Adipose tissue (tissue), 3 donors: ENCODE measurements around the gene SYT1. TPM values are rescaled to one million over a fixed set of nuclear protein-coding genes. Genes with fewer than 3 reads are reported as not detected.
"Not testable (repeated sequence)": the region's sequence is repeated elsewhere in the genome, so short reads cannot be mapped to it uniquely, and the experiment has no call there.

Experiments
- H3K27ac ChIP-seq: one replicate; pipeline ENCODE4 v1.5.1; 2013; ENCODE audit warnings: low read depth, low read length
- WGBS, 3 donors: extraction: QIAGEN DNeasy Blood & Tissue Kit; methylation state at CpG; one replicate each; pipeline ENCODE4 v1.1.7; 2013; 5-methylcytosine and 5-hydroxymethylcytosine counted together
- polyA plus RNA-seq, 3 donors: library from polyadenylated mRNA; stranded (reverse); fragments of 200-250 nt; gene quantifications; one replicate each; pipeline ENCODE4 v1.2.3, GENCODE V29; 2013
- donor health status: healthy with polysubstance abuse.
- donor health status: Bipolar disorder and iron deficiency.
- donor health status: healthy.

The SYT1 gene
- polyA plus RNA-seq, 3 donors = 0.10 to 0.59 (median 0.22) TPM

- no peak overlapping the region for H3K27ac ChIP-seq
- 84 to 92% (median 86%) methylated on average over 3 of the region's 3 CpGs for WGBS, 3 donors
These were observed 557.7 kb downstream of the SYT1 start for GRCh38 chr12:79422060-79422812.

DNA sequence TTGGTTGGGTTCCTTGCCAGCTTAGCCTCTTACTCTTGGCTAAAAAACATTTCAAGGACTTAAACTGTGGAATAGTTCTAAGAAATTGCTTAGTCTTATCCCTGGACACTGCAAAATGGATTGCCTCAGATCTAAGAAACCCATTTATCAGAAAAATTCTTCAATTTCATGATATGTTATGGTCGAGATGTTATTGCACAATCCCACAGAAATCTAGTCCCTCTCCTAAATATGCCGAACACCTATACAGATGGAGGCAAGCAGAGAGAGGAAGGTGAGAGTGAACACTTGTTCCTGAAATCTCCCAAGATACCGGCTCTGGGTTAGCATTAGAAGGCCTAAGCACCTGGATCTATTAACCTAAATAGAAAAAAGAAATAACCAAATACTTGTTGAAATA is 559.0 kb downstream of the SYT1 start:
- 81 to 95% (median 88%) methylated on average over 3 of the region's 3 CpGs for WGBS, 3 donors
- no peak overlapping the region for H3K27ac ChIP-seq

DNA sequence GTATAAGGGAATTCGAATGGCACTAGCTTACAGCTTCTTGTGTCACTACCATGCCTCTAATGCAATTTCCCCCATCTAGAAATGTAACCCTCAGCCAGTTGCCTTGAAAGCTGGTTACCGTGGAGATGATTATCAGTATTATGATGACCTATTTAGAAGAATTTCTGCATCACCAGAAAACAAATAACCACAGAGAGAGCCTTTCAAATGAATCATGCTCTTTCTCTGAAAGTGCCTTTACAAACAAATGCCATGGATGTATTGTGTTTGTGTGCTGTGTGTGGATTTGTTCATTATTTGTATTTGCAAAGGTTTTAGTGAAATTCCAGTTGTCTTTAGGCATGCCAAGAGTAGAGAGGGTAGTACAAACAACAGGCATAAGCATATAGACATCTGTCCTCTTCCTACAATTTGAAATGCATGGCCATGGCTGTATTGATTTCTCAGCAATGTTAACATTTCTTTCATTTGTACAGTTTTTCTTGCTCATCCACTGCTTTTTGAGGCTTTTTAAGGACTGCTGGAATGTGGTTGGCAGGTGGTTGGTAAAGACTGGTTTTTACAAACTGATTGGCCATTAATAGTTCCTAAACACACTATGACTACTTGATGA is 559.6 kb downstream of the SYT1 start:
- H3K27ac ChIP-seq = no peak overlapping the region
- 63 to 78% (median 67%) methylated on average over 2 of the region's 2 CpGs for WGBS, 3 donors

DNA sequence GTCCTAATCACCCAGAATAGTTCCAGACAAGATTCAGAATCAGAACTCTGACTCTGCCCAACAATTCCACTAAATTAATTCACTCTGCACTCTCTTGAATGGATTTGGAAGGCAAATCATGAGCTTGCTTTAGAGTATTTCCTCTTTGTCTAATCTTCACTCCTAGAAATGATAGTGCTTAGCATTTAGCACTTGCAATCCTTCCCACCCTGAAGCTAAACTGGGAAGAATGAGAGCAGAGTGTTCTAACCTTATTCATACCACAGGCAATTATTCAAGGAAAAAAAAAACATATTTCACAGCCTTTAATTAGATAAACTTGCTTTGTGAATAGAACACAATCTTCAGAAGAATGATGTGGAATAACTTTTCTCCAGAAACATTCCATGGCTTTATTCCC is 561.5 kb downstream of the SYT1 start:
- H3K27ac ChIP-seq = no peak overlapping the region

DNA sequence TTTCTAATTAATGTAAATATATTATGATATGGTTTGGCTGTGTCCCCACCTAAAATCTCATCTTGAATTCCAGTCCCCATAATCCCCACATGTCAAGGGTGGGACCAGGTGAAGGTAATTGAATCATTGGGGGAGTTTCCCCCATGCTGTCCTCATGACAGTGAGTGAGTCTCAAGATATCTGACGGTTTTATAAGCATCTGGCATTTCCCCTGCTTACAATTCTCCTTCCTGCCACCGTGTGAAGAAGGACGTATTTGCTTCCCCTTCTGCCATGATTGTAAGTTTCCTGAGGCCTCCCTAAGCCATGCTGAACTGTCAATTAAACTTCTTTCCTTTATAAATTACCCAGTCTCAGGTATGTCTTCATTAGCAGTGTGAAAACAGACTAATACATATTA is 562.2 kb downstream of the SYT1 start:
- WGBS, 3 donors = 41 to 62% (median 43%) methylated on average over 3 of the region's 3 CpGs
- not testable (repeated sequence) for H3K27ac ChIP-seq

- 82 to 92% (median 92%) methylated on average over 3 of the region's 3 CpGs for WGBS, 3 donors
- no peak overlapping the region for H3K27ac ChIP-seq
These were observed 569.0 kb downstream of the SYT1 start for GRCh38 chr12:79433465-79434072.

DNA sequence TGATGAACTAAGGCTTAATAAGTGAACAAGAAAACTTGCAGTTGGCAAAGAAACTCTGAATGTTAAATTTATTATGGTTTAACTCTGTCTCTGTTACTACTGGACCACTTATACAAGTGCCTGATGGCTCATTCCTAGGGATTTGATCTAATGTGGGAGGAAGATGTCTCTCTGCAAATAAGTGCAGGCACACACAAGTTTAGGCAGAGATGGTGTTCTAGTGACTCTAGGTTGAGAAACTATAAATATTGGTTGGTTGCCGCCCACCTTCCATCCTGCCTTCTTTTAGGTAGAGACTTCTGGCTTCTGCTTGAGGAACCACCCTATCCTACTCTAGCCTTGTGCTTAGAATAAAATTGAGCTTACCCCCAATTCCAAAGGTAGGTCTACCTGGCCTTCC is 570.0 kb downstream of the SYT1 start:
- no peak overlapping the region for H3K27ac ChIP-seq
- WGBS, 3 donors = 92 to 96% (median 94%) methylated on average over 1 of the region's 1 CpG

GRCh38 chr12:79435742-79436141 is 571.2 kb downstream of the SYT1 start:
- 89 to 100% (median 95%) methylated on average over 1 of the region's 1 CpG for WGBS, 3 donors

DNA sequence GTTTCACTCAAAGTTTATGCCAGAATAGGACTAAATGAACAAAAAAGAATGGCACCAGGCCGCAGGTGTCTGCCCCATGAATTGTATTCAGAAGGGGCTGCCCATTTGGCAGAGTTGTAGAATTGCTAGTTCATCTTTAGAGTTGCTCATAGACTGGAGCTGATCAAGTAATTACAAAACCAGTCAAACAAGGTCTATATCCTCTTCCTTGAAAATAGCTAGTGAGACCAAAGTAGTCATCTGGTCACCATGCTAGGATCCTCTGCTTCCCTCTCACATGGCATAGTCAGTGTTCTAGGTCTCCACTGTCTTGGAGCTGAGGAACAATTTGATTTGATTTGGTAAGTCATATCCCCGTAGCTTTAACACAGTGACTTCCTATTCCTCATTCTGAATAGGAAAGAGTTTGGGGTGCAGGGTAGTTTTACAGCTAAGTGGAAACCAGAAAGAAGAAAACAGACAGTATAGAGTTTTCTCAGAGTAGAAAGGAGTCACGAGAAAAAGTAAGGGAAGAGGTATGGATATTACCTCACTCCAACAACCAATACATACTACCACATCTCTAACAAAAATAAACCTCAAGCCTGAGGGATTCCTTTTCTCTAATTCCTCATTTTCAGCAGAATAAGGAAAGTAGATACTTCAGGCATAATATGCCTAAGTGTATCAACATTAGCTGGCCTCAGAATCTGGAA is 574.1 kb downstream of the SYT1 start:
- 78 to 88% (median 82%) methylated on average over 3 of the region's 3 CpGs for WGBS, 3 donors
- H3K27ac ChIP-seq = no peak overlapping the region

More at GRCh38 chr12:79435742-79436141, 571.2 kb downstream of the SYT1 start:
- no peak overlapping the region for H3K27ac ChIP-seq

GRCh38 chr12:79439175-79439825 is 574.7 kb downstream of the SYT1 start:
- WGBS, 3 donors = 78 to 87% (median 81%) methylated on average over 3 of the region's 3 CpGs
- no peak overlapping the region for H3K27ac ChIP-seq

DNA sequence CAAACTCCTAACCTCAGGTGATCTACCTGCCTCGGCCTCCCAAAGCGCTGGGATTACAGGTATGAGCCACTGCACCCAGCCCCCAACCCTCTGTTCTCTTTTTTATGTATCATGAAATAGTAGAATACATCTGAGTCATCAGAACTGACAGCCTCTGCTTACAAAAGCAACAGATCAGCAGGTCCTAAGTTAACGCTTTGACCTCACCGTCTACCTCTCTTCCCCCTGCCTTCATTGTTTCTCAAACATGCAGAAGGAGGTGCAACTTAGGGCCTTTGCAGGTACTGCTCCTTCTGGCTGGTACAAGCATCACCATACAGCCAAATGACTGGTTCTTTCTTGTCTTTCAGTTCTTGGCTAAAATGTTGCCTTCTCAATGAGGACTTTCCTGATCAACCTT is 577.0 kb downstream of the SYT1 start:
- H3K27ac ChIP-seq = no peak overlapping the region
- WGBS, 3 donors = 84 to 92% (median 91%) methylated on average over 4 of the region's 4 CpGs

- no peak overlapping the region for H3K27ac ChIP-seq
These were observed 577.8 kb downstream of the SYT1 start for GRCh38 chr12:79442396-79442795.

- H3K27ac ChIP-seq = no peak overlapping the region
These were observed 579.5 kb downstream of the SYT1 start for GRCh38 chr12:79444089-79444488.

GRCh38 chr12:79448816-79449215 is 584.2 kb downstream of the SYT1 start:
- H3K27ac ChIP-seq = no peak overlapping the region
- 91 to 96% (median 96%) methylated on average over 11 of the region's 11 CpGs for WGBS, 3 donors

GRCh38 chr12:79451365-79451764 is 586.8 kb downstream of the SYT1 start:
- no peak overlapping the region for H3K27ac ChIP-seq

DNA sequence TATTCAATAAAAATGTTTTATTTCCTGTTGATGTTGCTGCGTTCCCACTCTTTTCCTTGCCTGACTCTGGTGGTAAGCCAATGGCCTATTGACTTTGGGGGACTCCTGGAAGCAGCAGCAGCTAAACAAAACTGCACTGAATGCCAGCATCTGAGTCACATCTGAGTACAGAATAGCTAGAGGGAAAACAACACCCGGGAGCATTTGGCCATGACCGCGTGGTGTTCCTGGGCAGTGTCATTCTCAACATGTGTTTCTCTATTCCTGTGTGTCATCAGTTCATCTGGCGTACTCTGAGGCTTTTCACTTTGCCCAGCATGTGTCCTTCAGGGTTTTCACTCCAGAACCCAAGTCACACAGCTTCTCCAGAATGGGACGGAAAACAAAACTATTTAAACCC is 587.4 kb downstream of the SYT1 start:
- H3K27ac ChIP-seq = no peak overlapping the region
- 58 to 71% (median 58%) methylated on average over 6 of the region's 6 CpGs for WGBS, 3 donors

DNA sequence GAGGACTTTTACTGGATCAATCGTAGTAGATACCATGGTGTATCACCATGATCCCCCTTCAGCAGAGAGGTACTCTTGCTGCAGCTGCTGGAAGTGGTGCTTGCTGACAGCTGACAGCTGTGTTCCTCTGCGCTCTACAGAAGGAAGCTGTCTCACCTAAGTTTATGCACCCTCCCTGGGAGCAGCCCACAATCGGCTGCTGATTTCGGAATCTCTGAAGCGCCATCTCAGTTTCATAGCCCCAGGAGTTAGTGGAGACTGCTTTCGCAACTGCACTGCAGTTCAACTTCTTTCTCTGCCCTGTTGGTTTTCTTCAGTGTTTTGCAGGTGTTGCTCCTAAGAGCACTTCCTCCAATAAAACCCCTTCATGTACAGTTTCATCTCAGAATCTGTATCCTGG is 588.3 kb downstream of the SYT1 start:
- H3K27ac ChIP-seq = no peak overlapping the region
- 77 to 91% (median 82%) methylated on average over 6 of the region's 6 CpGs for WGBS, 3 donors

GRCh38 chr12:79453820-79454219 is 589.2 kb downstream of the SYT1 start:
- 66 to 76% (median 69%) methylated on average over 3 of the region's 3 CpGs for WGBS, 3 donors
- no peak overlapping the region for H3K27ac ChIP-seq

DNA sequence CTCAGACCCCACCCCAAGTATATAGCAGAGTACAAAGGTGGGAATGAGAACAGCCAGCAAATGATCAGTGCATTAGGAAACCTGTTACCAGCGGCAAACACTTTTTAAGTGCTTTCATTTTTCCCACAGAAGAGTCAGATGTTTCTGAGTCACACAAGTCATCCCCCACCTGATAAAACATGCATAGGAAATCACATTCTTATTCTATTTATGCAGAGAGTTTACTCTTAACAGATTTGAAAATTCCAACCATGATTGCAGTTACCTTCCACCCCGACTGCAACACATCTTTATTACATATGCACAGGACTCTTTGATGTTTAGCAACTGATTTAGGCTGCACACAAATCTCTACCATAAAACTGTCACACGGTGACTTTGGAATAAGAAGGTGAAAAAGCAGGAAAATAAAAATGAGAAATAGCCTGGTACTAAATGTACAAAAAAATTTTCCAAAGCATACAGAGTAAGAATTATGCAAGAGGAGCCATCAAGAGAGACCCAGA is 589.8 kb downstream of the SYT1 start:
- 41 to 76% (median 65%) methylated on average over 3 of the region's 3 CpGs for WGBS, 3 donors
- H3K27ac ChIP-seq = no peak overlapping the region
